ENCODE data around the gene LMBRD1. TPM values are rescaled to one million over a fixed set of nuclear protein-coding genes. Genes with fewer than 3 reads are reported as not detected.

The LMBRD1 gene
- total RNA-seq, 1 experiment from 2014 or later, result 17.0 TPM

DNA sequence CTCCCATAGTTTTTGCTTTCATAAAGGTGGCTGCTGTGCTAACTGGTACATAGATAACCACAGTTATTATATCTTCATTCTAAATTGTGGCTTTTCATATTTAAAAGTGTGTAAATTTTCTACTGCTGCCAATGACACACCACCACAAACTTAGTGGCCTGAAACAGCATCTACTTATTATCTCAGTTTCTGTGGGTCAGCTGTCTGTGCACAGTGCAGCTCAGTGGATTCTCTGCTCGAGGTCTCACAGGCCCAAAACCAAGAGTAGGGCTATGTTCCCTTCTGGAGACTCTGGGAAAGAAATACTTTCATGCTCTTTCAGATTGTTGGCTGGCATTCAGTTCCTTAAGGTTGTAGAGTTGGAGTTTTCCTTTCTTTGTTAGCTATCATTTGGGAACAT, 90.1 kb downstream of the LMBRD1 start:
- WGBS (ENCODE audit: extremely low coverage, insufficient read length, low lambda C conversion rate), result no CpG with 5 or more reads among the region's 1 CpG
- no peak overlapping the region for H3K4me3 Mint-ChIP-seq
- Histone ChIP-seq H3K4ac (ENCODE audit: low read depth, low read length) (no peak overlapping the region), H4K8ac (replicated peaks; ENCODE audit: insufficient read length, low read depth, low read length) (no peak overlapping the region), H3K79me2 (ENCODE audit: insufficient read depth, low read length) (no peaks in the 10 kb centered on the region), H4K91ac (ENCODE audit: insufficient read length, low read depth, low read length) (no peak overlapping the region), H3T11ph (ENCODE audit: low read length) (no peak overlapping the region), H2BK12ac (ENCODE audit: insufficient read length, low read depth, low read length) (no peak overlapping the region), H2BK15ac (ENCODE audit: low read depth, low read length) (no peak overlapping the region), H3K18ac (ENCODE audit: insufficient read length, low read depth, low read length) (no peak overlapping the region), H3K4me2 (ENCODE audit: insufficient read depth, insufficient read length, low read length) (no peak overlapping the region), H2BK5ac (ENCODE audit: insufficient read length, low read length) (no peak overlapping the region), H4K5ac (ENCODE audit: insufficient read length, low read depth, low read length) (no peak overlapping the region), H3K23me2 (ENCODE audit: insufficient read length, low read depth, low read length, poor library complexity, severe bottlenecking) (no peaks in the 10 kb centered on the region), H2BK120ac (ENCODE audit: low read depth, low read length, poor library complexity, severe bottlenecking) (no peak overlapping the region), H3K79me1 (ENCODE audit: insufficient read depth, low read depth, low read length, poor library complexity, severe bottlenecking) (no peaks in the 10 kb centered on the region), H3K9ac (ENCODE audit: extremely low read depth, insufficient read length, low read length) (no peak overlapping the region), H3K27me3 (ENCODE audit: insufficient read depth, low read length) (no peaks in the 10 kb centered on the region), H3K56ac (ENCODE audit: insufficient read length, low read depth, low read length) (no peak overlapping the region), H2AK5ac (ENCODE audit: insufficient read length, low read length) (no peak overlapping the region), H3K14ac (ENCODE audit: insufficient read depth, low read length) (no peak overlapping the region), H2BK20ac (ENCODE audit: low read depth, low read length, poor library complexity, severe bottlenecking) (no peak overlapping the region), H3K9me3 (ENCODE audit: control insufficient read depth, low read depth, low read length) (no peaks in the 10 kb centered on the region), H3K23ac (ENCODE audit: insufficient read length, low read depth, low read length) (no peak overlapping the region), H3K27ac (ENCODE audit: insufficient read length, low read depth, low read length) (no peak overlapping the region), H2AFZ (ENCODE audit: low read length) (no peak overlapping the region), H3K4me1 (ENCODE audit: insufficient read depth, low read length) (no peaks in the 10 kb centered on the region), H4K20me1 (ENCODE audit: control insufficient read depth, insufficient read depth, insufficient read length) (no peaks in the 10 kb centered on the region)
- no peaks in the 10 kb centered on the region for H3K4me1 Mint-ChIP-seq
- TF ChIP-seq, protein P1, sequence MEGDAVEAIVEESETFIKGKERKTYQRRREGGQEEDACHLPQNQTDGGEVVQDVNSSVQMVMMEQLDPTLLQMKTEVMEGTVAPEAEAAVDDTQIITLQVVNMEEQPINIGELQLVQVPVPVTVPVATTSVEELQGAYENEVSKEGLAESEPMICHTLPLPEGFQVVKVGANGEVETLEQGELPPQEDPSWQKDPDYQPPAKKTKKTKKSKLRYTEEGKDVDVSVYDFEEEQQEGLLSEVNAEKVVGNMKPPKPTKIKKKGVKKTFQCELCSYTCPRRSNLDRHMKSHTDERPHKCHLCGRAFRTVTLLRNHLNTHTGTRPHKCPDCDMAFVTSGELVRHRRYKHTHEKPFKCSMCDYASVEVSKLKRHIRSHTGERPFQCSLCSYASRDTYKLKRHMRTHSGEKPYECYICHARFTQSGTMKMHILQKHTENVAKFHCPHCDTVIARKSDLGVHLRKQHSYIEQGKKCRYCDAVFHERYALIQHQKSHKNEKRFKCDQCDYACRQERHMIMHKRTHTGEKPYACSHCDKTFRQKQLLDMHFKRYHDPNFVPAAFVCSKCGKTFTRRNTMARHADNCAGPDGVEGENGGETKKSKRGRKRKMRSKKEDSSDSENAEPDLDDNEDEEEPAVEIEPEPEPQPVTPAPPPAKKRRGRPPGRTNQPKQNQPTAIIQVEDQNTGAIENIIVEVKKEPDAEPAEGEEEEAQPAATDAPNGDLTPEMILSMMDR (conservative IDR thresholded peaks at IDR 0.05), result no peak
- DNase-seq, result no peak
- peaks cover 0 to 6% (median 2%) of the 10 kb centered on the region in 3 experiments; a peak in 1 of 7 replicates for H3K36me3 Mint-ChIP-seq (ENCODE audit: insufficient read depth in 1 of 3, low read depth in 3 of 3)
- no peaks in the 10 kb centered on the region for H3K9me3 Mint-ChIP-seq
- H3K27me3 Mint-ChIP-seq (ENCODE audit: low read depth), result no peaks in the 10 kb centered on the region
- no peak overlapping the region for H3K27ac Mint-ChIP-seq

All from H9 (cell line).